Activated T-helper 9 cell treated with anti-CD3 and anti-CD28 coated beads, Interleukin-2, amount 50 U/mL, for 16 hours (primary cell): ENCODE results near the gene CSNK2B.

Source experiments
- DNase-seq: peaks from one replicate; pipeline ENCODE4 v3.0.0-alpha.2; 2020; ENCODE audit warnings: low read depth

Gene CSNK2B

DNA sequence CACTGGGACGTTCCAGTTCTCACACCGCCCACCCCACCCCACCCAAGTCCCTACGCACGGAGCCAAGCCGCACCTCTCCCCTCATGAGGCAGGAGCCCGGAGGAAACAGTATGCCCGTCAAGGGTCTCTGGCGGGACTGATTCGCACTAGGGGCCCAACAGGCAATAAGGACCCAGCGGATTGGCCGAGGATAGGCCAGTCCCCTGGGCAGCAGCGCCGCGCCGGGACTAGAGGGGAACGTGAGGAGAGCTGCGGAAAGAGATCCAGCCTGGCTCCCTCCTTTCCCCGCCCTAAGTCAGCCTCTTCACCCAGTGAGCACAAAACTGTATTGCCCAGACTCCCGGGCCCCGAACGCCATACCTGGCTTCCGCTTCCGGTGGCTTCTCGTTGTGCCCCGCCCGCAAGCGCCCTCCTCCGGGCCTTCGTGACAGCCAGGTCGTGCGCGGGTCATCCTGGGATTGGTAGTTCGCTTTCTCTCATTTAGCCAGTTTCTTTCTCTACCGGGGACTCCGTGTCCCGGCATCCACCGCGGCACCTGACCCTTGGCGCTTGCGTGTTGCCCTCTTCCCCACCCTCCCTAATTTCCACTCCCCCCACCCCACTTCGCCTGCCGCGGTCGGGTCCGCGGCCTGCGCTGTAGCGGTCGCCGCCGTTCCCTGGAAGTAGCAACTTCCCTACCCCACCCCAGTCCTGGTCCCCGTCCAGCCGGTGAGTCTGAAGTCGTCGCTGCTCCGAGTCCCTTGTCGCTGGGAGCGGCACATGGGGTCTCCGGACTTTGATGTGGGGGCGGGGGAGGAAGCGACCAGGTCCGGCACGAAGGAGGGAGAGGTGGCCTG lies at the start of gene CSNK2B:
Gene CSNK2B (plus strand): TSS at position 580 of the 836 bp plus-strand sequence. CDS start 752 bp downstream, outside the sequence.
- peak; percentile 98 for DNase-seq

DNA sequence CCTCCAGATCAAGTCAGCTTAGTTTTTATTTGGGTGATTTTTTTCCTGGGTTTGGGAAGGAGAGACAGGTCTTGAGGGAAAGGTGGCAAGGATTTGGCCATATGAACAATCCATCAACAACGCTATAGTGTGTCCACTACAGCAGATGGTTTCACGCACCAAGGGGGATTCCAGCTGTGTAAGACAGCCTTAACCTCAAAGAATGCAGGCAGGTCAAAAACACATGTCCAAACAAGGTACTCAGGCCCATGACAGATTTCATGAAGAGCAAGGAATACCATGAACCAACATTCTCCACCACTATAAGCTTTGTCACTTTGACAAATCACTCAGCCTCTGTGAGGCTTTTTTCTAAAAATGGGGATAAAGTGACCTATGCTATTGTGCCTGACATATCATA lies 48.9 kb upstream of the CSNK2B start:
- no peak for DNase-seq

DNA sequence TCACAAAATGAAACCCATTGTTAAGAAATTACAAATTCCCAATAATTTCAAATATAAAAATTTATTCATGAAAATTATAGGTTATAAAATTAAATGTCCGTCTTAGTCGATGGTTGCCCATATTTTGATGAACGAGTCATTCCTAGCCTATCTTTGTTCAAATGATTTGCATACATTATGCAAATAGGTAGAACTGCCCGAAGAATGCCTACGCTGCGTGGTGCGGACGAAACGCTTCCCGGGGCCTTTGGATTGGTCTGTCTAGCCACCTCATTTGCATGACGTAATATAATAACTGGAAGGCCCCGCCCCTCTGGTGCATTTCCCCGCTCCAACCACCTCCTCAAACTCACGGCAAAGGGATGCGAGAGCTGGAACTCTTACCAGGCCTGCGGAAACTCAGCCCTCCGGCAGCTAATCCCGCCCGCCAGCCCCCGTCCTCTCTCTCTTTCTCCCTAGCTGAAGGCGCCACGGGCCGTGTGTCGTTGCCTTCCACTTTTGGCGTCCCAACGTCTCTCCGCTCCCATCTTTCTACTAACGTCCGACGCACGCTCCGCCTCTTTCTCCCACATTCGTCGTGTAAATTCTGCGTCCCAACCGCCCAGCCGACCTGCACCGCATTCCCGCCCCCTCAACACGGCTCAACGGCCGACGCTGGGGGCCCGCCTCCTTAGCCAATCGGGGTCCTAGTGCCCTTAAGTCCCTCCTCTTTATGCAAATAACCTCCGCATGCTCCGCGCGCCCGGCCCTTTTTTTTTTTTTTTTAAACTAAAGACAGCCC lies 45.9 kb upstream of the CSNK2B start:
- DNase-seq: peak; percentile 95

DNA sequence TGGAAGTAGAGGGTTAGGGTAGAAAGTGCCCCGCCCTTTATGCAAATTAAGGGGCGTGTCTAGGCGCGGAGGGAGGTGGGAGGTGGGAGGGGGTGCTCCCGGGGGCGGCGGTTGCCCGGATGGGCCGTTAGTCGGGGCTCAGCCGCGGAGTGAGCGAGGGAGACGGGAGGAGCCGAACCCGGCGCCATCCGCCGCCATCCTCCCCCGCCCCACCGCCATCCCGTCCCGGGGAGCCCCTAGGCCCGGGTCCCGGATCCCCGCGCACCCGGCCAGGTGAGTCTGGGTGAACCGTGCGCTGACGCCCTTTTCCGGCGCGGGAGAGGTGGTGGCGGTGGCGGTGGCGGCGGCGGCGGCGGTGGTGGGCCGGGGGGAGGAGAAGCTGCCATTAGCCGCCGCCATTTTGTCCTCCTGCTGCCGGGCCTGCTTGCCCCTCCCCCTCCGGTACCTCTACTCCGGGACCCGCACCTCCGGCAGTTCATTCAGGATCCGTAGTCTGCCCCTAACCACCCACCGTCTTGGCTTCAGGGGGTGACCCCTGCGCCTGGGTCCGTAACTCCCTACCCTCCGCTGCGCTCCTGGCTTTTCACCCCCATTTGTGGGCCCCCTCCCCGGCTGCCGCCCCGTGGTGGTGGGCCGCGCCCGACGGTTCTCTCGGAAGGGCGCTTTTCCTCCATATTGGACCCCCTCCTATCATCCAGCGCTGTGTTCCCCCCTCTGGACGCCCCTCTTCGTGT lies 45.1 kb upstream of the CSNK2B start, which contains the start of gene PRRC2A:
Gene PRRC2A (plus strand): TSS at position 130 of the 734 bp plus-strand sequence. CDS start 2,075 bp downstream, outside the sequence.
- peak; percentile 93 for DNase-seq

DNA sequence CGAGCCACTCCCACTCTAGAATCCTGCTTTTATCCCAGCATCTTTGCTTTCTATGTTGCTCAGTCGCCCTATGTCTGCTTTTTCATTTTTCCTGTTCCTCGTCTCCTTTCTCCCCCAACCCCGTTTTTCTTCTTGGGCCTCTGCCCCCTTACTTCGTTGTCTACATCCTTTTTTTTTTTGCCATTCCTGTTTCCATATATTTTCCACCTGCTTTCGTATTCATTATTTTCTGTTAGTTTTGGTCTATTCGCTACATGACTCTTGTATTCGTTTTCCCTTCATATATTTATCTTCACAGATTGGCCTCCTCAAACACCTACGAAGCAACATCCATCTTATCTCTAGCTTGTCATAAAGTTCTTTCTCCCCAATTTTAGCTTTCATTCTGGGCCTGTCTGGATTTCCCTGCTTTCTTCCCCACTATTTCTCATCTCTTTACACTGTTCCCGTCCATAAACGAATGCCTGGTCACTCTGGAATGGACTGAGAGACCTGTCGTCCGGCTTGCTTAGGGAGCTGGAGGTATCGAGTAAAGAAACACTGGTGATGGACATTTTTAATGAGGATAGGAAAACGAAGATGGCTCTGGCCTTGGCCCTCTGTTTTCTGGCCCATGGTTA lies 44.5 kb upstream of the CSNK2B start:
- DNase-seq: no peak

DNA sequence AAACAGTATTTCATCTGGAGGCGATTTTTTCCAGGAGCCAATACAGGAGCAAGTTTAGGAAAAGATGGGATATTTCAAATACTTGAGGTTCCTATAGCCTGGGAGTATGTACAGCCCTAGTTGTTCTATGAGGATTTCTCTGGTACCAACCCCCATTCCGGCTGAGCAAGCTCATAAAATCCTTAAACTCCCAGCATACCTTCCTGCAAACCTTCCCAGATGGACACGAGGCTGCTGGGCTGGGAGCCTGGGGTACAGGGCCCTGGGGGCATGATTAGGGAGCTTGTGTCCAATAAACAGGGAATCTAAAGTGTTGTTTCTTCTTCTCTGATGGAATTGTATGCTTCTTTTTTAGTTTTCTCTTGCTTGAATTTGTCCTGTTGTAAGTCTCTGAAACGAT lies 43.9 kb upstream of the CSNK2B start:
- no peak for DNase-seq

DNA sequence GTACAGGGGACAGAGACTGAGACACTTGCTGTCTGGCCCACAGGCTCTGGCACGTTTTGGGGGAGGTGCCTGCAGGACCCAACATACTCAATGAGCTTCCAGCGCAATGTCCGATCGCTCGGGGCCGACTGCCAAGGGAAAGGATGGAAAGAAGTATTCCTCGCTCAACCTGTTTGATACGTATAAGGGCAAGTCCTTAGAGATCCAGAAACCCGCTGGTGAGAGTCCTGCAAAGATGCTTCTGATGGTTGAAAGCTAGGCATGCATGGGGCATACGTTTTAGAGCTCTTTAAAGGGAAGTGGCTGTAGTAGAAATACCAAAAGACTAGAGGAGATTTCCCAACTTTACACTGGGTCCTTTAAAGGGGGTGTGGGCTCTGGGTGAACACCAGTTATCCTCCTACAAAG lies 43.2 kb upstream of the CSNK2B start:
- DNase-seq: no peak

DNA sequence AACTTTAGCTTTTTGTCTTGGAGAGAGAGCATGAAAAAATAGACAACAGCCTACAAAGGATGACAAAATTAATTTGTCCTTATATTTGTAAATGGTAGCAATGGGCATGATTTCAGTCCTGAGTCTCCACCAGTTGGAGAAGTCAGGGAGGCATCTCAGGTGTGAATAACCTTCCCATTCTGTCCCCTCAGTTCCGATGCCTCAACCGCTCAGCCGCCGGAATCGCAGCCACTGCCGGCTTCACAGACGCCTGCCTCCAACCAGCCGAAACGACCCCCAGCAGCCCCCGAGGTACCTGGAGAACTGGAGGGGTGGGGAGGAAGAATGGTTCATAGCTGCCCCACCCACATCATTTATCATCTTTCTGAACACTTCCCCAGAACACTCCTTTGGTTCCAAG lies 41.8 kb upstream of the CSNK2B start:
- no peak for DNase-seq

DNA sequence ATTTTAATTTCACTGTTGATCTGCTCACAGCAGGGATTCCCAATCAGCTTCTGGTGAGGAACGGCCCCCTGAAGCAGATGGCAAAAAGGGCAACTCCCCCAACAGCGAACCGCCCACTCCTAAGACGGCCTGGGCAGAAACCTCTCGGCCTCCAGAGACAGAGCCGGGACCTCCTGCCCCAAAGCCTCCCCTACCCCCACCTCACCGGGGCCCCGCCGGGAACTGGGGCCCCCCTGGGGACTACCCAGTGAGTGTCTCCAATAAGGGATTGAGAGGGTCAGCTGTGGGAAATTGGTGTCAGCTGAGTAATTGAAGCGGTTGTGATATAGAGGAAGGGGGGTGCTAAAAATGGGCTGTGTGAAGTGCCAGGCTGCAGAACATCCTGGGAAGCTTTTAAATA lies 38.9 kb upstream of the CSNK2B start:
- DNase-seq: no peak

DNA sequence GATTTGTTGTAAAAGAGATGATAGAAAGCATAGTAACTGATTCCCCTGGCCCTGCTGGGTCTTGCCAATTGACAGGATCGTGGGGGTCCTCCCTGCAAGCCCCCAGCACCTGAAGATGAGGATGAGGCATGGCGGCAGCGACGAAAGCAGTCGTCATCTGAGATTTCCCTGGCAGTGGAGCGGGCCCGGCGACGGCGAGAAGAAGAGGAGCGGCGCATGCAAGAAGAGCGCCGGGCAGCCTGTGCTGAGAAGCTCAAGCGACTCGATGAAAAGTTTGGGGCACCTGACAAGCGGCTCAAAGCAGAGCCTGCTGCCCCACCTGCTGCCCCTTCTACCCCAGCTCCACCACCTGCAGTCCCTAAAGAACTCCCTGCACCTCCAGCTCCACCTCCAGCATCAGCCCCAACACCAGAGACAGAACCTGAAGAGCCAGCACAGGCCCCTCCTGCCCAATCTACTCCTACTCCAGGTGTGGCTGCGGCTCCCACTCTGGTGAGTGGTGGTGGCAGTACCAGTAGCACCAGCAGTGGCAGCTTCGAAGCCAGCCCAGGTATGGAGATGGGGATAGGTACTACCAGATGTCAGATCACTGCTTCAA lies 38.1 kb upstream of the CSNK2B start:
- no peak for DNase-seq

DNA sequence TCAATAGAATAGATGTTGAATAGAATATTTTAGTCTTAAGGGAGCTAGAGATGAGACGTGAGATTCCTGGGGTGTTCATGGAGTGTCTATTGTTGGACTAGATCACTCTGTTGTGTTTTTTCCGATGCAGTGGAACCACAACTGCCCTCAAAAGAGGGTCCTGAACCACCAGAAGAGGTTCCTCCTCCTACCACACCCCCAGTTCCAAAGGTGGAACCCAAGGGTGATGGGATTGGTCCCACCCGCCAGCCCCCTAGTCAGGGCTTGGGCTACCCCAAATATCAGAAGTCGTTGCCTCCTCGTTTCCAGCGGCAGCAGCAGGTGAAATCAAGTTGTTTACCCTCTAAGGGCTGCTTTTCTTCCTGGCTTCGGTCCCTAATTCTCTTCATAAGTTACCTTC lies 36.9 kb upstream of the CSNK2B start:
- no peak for DNase-seq

DNA sequence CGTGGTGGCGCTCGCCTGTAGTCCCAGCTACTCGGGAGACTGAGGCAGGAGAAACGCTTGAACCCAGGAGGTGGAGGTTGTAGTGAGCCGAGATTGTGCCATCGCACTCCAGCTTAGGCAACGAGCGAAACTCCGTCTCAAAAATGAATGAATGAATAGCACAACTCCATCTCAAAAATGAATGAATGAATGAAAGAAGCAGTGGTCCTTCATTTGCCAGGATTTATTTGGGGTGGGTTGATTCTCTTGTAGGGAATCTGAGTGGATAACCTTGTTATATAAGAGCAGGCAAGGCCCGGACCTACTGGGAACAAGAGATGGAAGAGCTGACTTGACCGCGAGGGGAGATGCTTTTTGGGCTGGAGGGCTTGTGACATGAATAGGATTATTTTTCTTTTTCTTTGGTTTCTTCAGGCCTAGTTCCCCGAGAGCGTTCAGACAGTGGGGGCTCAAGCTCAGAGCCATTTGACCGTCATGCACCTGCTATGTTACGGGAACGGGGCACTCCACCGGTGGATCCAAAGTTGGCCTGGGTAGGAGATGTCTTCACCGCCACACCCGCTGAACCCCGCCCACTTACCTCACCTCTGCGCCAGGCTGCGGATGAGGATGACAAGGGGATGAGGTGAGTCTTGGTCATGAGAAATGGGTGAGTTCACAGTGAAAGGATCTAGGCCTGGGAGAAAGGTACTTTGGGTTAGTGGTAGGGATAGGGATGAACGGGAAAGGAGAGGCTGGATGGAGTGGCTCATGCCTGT lies 35.5 kb upstream of the CSNK2B start:
- DNase-seq: no peak

DNA sequence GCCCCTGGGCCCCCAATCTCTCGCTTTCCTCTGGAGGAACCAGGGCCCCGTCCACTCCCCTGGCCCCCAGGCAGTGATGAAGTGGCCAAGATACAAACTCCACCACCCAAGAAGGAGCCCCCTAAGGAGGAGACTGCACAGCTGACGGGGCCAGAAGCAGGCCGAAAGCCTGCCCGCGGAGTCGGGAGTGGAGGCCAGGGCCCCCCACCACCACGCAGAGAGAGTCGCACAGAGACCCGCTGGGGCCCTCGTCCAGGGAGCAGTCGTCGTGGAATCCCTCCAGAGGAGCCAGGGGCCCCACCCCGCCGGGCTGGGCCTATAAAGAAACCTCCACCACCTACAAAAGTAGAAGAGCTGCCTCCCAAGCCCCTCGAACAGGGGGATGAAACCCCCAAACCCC lies 34.7 kb upstream of the CSNK2B start:
- DNase-seq: no peak

DNA sequence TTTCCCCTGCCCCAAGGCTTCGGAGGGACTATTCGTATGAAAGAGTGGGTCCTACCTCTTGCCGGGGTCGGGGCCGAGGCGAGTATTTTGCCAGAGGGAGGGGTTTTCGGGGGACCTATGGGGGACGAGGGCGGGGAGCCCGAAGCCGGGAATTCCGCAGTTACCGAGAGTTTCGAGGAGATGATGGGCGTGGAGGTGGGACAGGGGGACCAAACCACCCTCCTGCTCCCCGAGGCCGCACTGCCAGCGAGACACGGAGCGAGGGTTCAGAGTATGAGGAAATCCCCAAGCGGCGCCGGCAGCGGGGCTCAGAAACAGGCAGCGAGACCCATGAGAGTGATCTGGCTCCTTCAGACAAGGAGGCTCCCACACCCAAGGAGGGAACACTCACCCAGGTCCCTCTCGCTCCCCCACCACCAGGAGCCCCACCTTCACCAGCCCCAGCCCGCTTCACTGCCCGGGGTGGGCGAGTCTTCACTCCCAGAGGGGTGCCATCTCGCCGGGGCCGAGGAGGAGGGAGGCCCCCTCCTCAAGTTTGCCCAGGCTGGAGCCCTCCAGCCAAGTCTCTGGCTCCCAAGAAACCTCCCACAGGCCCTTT lies 34.1 kb upstream of the CSNK2B start:
- no peak for DNase-seq

DNA sequence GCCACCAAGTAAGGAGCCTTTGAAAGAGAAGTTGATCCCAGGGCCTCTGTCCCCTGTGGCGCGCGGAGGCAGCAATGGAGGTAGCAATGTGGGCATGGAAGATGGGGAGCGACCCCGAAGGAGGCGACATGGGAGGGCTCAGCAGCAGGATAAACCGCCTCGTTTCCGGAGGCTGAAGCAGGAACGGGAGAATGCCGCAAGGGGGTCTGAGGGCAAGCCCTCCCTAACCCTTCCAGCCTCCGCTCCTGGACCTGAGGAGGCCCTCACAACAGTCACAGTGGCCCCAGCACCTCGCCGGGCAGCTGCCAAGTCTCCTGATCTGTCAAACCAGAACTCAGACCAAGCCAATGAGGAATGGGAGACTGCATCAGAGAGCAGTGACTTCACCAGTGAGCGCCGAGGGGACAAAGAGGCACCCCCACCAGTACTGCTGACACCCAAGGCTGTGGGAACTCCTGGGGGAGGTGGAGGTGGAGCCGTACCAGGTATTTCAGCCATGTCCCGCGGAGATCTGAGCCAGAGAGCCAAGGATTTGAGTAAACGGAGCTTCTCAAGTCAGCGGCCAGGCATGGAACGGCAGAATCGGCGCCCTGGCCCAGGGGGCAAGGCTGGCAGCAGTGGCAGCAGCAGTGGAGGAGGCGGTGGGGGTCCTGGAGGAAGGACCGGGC lies 33.5 kb upstream of the CSNK2B start:
- no peak for DNase-seq

DNA sequence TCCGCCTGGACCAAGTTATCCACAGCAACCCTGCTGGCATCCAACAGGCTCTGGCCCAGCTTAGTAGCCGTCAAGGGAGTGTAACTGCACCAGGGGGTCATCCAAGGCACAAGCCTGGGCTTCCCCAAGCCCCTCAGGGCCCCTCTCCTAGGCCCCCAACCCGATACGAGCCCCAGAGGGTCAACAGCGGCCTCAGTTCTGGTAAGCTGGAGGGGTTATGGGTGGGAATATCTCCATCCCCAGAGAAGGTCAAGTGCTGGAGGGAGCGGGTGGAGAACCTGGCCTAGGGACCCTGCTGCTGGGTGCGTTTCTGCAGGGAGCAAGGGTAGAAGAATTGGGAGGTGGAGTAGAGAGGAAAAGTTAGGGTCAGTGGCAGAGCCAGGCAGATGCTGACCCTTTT lies 32.4 kb upstream of the CSNK2B start:
- DNase-seq: no peak

DNA sequence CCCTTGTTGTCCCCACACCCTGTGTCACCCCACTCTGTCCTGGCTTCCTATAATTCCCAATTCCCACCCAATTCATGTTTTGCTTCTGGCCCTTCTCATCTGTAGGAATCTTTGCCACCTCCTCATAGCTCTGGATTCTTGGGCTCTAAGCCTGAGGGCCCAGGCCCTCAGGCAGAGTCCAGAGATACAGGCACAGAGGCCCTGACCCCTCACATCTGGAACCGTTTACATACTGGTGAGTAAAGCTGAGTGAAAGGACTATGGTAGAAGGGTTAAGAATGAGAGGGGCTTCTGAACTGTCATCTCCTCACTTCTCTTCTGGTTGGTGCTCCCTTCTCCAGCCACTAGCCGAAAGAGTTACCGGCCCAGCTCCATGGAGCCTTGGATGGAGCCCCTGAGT lies 31.7 kb upstream of the CSNK2B start:
- DNase-seq: no peak

DNA sequence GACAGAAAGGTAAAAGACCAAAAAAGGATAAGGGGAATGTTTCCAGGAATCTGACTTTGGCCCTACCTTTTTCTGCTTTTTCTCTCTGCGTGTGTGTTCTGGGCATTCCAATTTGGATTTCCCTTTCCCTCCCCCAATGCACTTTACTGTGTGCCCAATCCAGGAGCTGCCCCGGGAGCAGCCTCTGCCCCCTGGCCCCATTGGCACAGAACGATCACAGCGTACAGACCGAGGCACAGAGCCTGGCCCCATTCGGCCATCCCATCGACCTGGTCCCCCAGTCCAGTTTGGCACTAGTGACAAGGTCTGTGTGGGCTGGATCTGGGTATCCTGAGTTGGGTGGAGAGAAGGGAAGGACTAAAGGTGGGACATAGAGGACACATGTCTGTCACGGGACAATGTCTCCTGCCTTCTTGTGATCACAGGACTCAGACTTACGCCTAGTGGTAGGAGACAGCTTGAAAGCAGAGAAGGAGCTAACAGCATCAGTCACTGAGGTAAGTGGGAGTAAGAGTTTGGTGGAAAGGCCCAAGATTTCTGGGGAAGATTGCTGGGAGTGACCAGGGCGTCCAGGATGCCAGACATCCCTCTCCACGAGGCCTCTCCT lies 30.8 kb upstream of the CSNK2B start:
- no peak for DNase-seq
